Neural cell (in vitro differentiated cells): ENCODE data around the gene GDF11. TPM values are rescaled to one million over a fixed set of nuclear protein-coding genes. Genes with fewer than 3 reads are reported as not detected.

ENCODE experiments used
- H2AFZ ChIP-seq: fragments of 200-600, 300-800 bp; sonication (generic), shearing (Covaris generic); 2 replicates; pipeline ENCODE4 v1.6.0; 2014; ENCODE audit warnings: low read depth, mild to moderate bottlenecking, antibody characterized with exemption, low read length, moderate library complexity
- H3F3A ChIP-seq: fragments of 200-600 bp; shearing (Covaris generic); 2 replicates; pipeline ENCODE4 v1.6.1; 2016; ENCODE audit warnings: mild to moderate bottlenecking, moderate library complexity, mixed read lengths, antibody characterized with exemption, low read length; ENCODE audit not compliant: insufficient read depth, poor library complexity, severe bottlenecking
- H3K27ac ChIP-seq: fragments of 200-600, 300-800 bp; sonication (generic), shearing (Covaris generic); 2 replicates; pipeline ENCODE4 v1.5.1; 2014; ENCODE audit warnings: mild to moderate bottlenecking, low read length, moderate library complexity
- H3K27me3 ChIP-seq: fragments of 300-800, 200-600 bp; sonication (generic), shearing (Covaris generic); 2 replicates; pipeline ENCODE4 v1.6.0; 2014; ENCODE audit warnings: mild to moderate bottlenecking, low read depth, low read length, moderate library complexity; ENCODE audit not compliant: insufficient read depth
- H3K36me3 ChIP-seq: fragments of 300-800, 200-600 bp; sonication (generic), shearing (Covaris generic); 2 replicates; pipeline ENCODE4 v1.5.1; 2014; ENCODE audit warnings: mild to moderate bottlenecking, antibody characterized with exemption, low read length, moderate library complexity; ENCODE audit not compliant: insufficient read depth
- H3K4me2 ChIP-seq: fragments of 300-800, 200-600 bp; sonication (generic), shearing (Covaris generic); 2 replicates; pipeline ENCODE4 v1.6.0; 2014; ENCODE audit warnings: mild to moderate bottlenecking, low read length
- H3K4me3 ChIP-seq: fragments of 300-800, 200-600 bp; sonication (generic), shearing (Covaris generic); 2 replicates; pipeline ENCODE4 v1.5.1; 2014; ENCODE audit warnings: mild to moderate bottlenecking, low read length, moderate library complexity
- H3K79me2 ChIP-seq: fragments of 200-600 bp; shearing (Covaris generic); replicated peaks from 2 replicates; pipeline ENCODE4 v1.6.0; 2014; ENCODE audit warnings: mild to moderate bottlenecking, low read length, moderate library complexity; ENCODE audit not compliant: insufficient read depth
- H3K9ac ChIP-seq: fragments of 300-800, 200-600 bp; sonication (generic), shearing (Covaris generic); 2 replicates; pipeline ENCODE4 v1.6.1; 2016; ENCODE audit warnings: mild to moderate bottlenecking, low read length, mixed read lengths
- H3K9me2 ChIP-seq: fragments of 200-600 bp; shearing (Covaris generic); 2 replicates; pipeline ENCODE4 v1.6.1; 2016; ENCODE audit warnings: mild to moderate bottlenecking, low read length, mixed read lengths; ENCODE audit not compliant: insufficient read depth
- H3K9me3 ChIP-seq: fragments of 200-600, 300-800 bp; sonication (generic), shearing (Covaris generic); 2 replicates; pipeline ENCODE4 v1.6.1; 2016; ENCODE audit warnings: mild to moderate bottlenecking, mixed run types, low read length, moderate library complexity, mixed read lengths
- H4K20me1 ChIP-seq: fragments of 200-600 bp; shearing (Covaris generic); 2 replicates; pipeline ENCODE4 v1.6.1; 2016; ENCODE audit warnings: mild to moderate bottlenecking, mixed run types; ENCODE audit not compliant: insufficient read depth
- CTCF ChIP-seq: fragments of 450-650 bp; IDR thresholded peaks from 2 replicates; pipeline ENCODE4 v1.5.1; 2014; ENCODE audit warnings: antibody characterized with exemption, mild to moderate bottlenecking, moderate library complexity; ENCODE audit not compliant: poor library complexity, severe bottlenecking
- EP300 ChIP-seq: fragments of 450-650 bp; conservative IDR thresholded peaks from 2 replicates; pipeline ENCODE4 v1.6.1; 2014; ENCODE audit warnings: antibody characterized with exemption, mild to moderate bottlenecking, moderate library complexity; ENCODE audit not compliant: poor library complexity, severe bottlenecking
- EZH2 ChIP-seq: fragments of 200-600, 300-800 bp; shearing (Covaris generic), sonication (generic); IDR thresholded peaks from 2 replicates; pipeline ENCODE4 v1.6.1; 2014; ENCODE audit warnings: antibody characterized with exemption, low read length, borderline replicate concordance, mild to moderate bottlenecking; ENCODE audit not compliant: insufficient read depth, poor library complexity, severe bottlenecking
- MXI1 ChIP-seq: fragments of 450-650 bp; conservative IDR thresholded peaks from 2 replicates; pipeline ENCODE4 v1.6.1; 2014; ENCODE audit warnings: antibody characterized with exemption, mild to moderate bottlenecking; ENCODE audit not compliant: poor library complexity, severe bottlenecking
- POLR2AphosphoS5 ChIP-seq: IDR thresholded peaks from 2 replicates; pipeline ENCODE4 v1.6.1; 2012
- RAD21 ChIP-seq: fragments of 450-650 bp; conservative IDR thresholded peaks from 2 replicates; pipeline ENCODE4 v1.6.1; 2014; ENCODE audit warnings: antibody characterized with exemption, mild to moderate bottlenecking, moderate library complexity
- REST ChIP-seq: IDR thresholded peaks from 2 replicates; pipeline ENCODE4 v1.6.1; 2012; ENCODE audit warnings: borderline replicate concordance
- SMC3 ChIP-seq: fragments of 450-650 bp; conservative IDR thresholded peaks from 2 replicates; pipeline ENCODE4 v1.6.1; 2014; ENCODE audit warnings: antibody characterized with exemption, mild to moderate bottlenecking, moderate library complexity; ENCODE audit not compliant: poor library complexity
- TAF1 ChIP-seq: IDR thresholded peaks from 2 replicates; pipeline ENCODE4 v1.6.1; 2012; ENCODE audit warnings: low read depth
- polyA plus RNA-seq: library from polyadenylated mRNA; depleted of rRNA; stranded (reverse); fragments of >200 nt; gene quantifications from 2 replicates; pipeline ENCODE4 v1.2.3, GENCODE V29; 2014

The GDF11 gene
- polyA plus RNA-seq, 1 donor from 2014 or later, result 16.0 TPM

- H3K79me2 ChIP-seq, result peaks cover 24% of the 10 kb centered on the region
- no peaks in the 10 kb centered on the region for H3F3A ChIP-seq
- peaks cover 3% of the 10 kb centered on the region for H3K36me3 ChIP-seq
- H3K27me3 ChIP-seq, result no peaks in the 10 kb centered on the region
- H3K9ac ChIP-seq, result peak overlapping the region; percentile 97
- TF ChIP-seq POLR2AphosphoS5 (peak; percentile 29), RAD21 (no peak), REST (no peak), MXI1 (no peak), TAF1 (peak; percentile 16), EP300 (no peak), CTCF (no peak), SMC3 (no peak)
- no peak overlapping the region for H2AFZ ChIP-seq
- H3K4me2 ChIP-seq, result peak overlapping the region; percentile 90
- peak overlapping the region; percentile 91 for H3K4me3 ChIP-seq
- H3K27ac ChIP-seq, result peak overlapping the region; percentile 100
- no peaks in the 10 kb centered on the region for H3K9me2 ChIP-seq
- H4K20me1 ChIP-seq, result no peaks in the 10 kb centered on the region
- no peaks in the 10 kb centered on the region for H3K9me3 ChIP-seq
These were observed 14.6 kb upstream of the GDF11 start for GRCh38 chr12:55728186-55728938.

GRCh38 chr12:55728939-55729818 lies 13.7 kb upstream of the GDF11 start, which contains the start of gene CD63:
CD63 (minus strand) TSS chr12:55729009; CDS start chr12:55728341, 668 bp downstream.
- Histone ChIP-seq H3K36me3 (peaks cover 3% of the 10 kb centered on the region), H3F3A (no peaks in the 10 kb centered on the region), H4K20me1 (no peaks in the 10 kb centered on the region), H3K9ac (peak within 1 kb of the TSS; percentile 97), H3K9me3 (no peaks in the 10 kb centered on the region), H3K27me3 (no peaks in the 10 kb centered on the region), H2AFZ (peak within 1 kb of the TSS; percentile 79), H3K4me2 (peak within 1 kb of the TSS; percentile 90), H3K4me3 (peak within 1 kb of the TSS; percentile 91), H3K9me2 (no peaks in the 10 kb centered on the region), H3K27ac (peak within 1 kb of the TSS; percentile 100), H3K79me2 (peaks cover 24% of the 10 kb centered on the region)
- TF ChIP-seq RAD21 (no peak), EP300 (peak; percentile 69), EZH2 (no peak), CTCF (no peak), REST (no peak), POLR2AphosphoS5 (no peak), TAF1 (peak; percentile 80), SMC3 (no peak), MXI1 (peak; percentile 58)
